ENCODE measurements around the gene RALGAPA2.
A peak's percentile ranks its signal among the peaks of the same experiment; 100 is the strongest.

The RALGAPA2 gene

GRCh38 chr20:20396794-20397193 lies 315.6 kb downstream of the RALGAPA2 start:
- no peak for DNase-seq (ENCODE audit: low read depth)
- no peak overlapping the region for H3K4me3 ChIP-seq (ENCODE audit: low read depth, low read length)

GRCh38 chr20:20395903-20396568 lies 316.4 kb downstream of the RALGAPA2 start:
- TF ChIP-seq POLR2A (IDR thresholded peaks at IDR 0.05; ENCODE audit: extremely low read depth, insufficient read length) (no peak), MYC (IDR thresholded peaks at IDR 0.05; ENCODE audit: low read depth, low read length) (no peak), CTCF (IDR thresholded peaks at IDR 0.05; ENCODE audit: low read depth, low read length) (no peak), MAX (IDR thresholded peaks at IDR 0.05; ENCODE audit: low read depth, low read length) (no peak)
- DNase-seq (ENCODE audit: low read depth), result no peak
- no peak overlapping the region for H3K4me3 ChIP-seq (ENCODE audit: low read depth, low read length)

More at GRCh38 chr20:20396794-20397193, 315.6 kb downstream of the RALGAPA2 start:
- no peak for TF ChIP-seq MAX (IDR thresholded peaks at IDR 0.05; ENCODE audit: low read depth, low read length)
- TF ChIP-seq MYC (IDR thresholded peaks at IDR 0.05; ENCODE audit: low read depth, low read length), result no peak
- TF ChIP-seq CTCF (IDR thresholded peaks at IDR 0.05; ENCODE audit: low read depth, low read length), result no peak
- TF ChIP-seq POLR2A (IDR thresholded peaks at IDR 0.05; ENCODE audit: extremely low read depth, insufficient read length), result no peak

- TF ChIP-seq MAX (IDR thresholded peaks at IDR 0.05; ENCODE audit: low read depth, low read length), result no peak
- no peak for TF ChIP-seq MYC (IDR thresholded peaks at IDR 0.05; ENCODE audit: low read depth, low read length)
- no peak for TF ChIP-seq CTCF (IDR thresholded peaks at IDR 0.05; ENCODE audit: low read depth, low read length)
- TF ChIP-seq POLR2A (IDR thresholded peaks at IDR 0.05; ENCODE audit: extremely low read depth, insufficient read length), result no peak
- no peak overlapping the region for H3K4me3 ChIP-seq (ENCODE audit: low read depth, low read length)
Observed at GRCh38 chr20:20395087-20395486, 317.4 kb downstream of the RALGAPA2 start.

GRCh38 chr20:20393207-20394120 lies 319.0 kb downstream of the RALGAPA2 start:
- peak; percentile 91 for DNase-seq (ENCODE audit: low read depth)

More at GRCh38 chr20:20395087-20395486, 317.4 kb downstream of the RALGAPA2 start:
- no peak for DNase-seq (ENCODE audit: low read depth)

More at GRCh38 chr20:20393207-20394120, 319.0 kb downstream of the RALGAPA2 start:
- TF ChIP-seq POLR2A (IDR thresholded peaks at IDR 0.05; ENCODE audit: extremely low read depth, insufficient read length) (no peak), MAX (IDR thresholded peaks at IDR 0.05; ENCODE audit: low read depth, low read length) (no peak), CTCF (IDR thresholded peaks at IDR 0.05; ENCODE audit: low read depth, low read length) (no peak), MYC (IDR thresholded peaks at IDR 0.05; ENCODE audit: low read depth, low read length) (no peak)
- H3K4me3 ChIP-seq (ENCODE audit: low read depth, low read length), result no peak overlapping the region
